PC-3 (cell line): ENCODE measurements around the gene CDA. TPM values are rescaled to one million over a fixed set of nuclear protein-coding genes. Genes with fewer than 3 reads are reported as not detected.

Experiments
- ATAC-seq: fragments of 200-7000 bp; cut with Tn5 transposase; 2 replicates; pipeline ENCODE4 v1.9.1; 2020; ENCODE audit warnings: mild to moderate bottlenecking, moderate library complexity
- BruUV-seq: library from RNA; stranded (reverse); fragments of 400-500 nt; replicated peaks from 2 replicates; lab custom pipeline; 2021; lab: Mats Ljungman, UMichigan
- CTCF ChIA-PET: fragments of 300-600 bp; sonication (Branson Sonifier 250); formaldehyde crosslinking; loops from one replicate; lab custom pipeline; 2022; ENCODE audit warnings: antibody characterized with exemption; lab: Charles Lee
- POLR2A ChIA-PET: fragments of 300-600 bp; sonication (Branson Sonifier 250); formaldehyde crosslinking; loops from one replicate; lab custom pipeline; 2022; ENCODE audit warnings: antibody characterized with exemption; ENCODE audit not compliant: unreplicated experiment; lab: Charles Lee
- DNase-seq: peaks from one replicate; pipeline ENCODE4 v3.0.0-alpha.2; 2015
- H2AFZ ChIP-seq: fragments of 300-600 bp; sonication (generic); 2 replicates; pipeline ENCODE4 v1.6.0; 2016; ENCODE audit warnings: antibody characterized with exemption, low read length
- H3F3A ChIP-seq: fragments of 300-600 bp; sonication (generic); one replicate; pipeline ENCODE4 v1.6.0; 2017; ENCODE audit warnings: antibody characterized with exemption, low read length, control low read depth, mild to moderate bottlenecking; ENCODE audit not compliant: unreplicated experiment
- H3K27ac ChIP-seq: fragments of 300-600 bp; sonication (generic); 2 replicates; pipeline ENCODE4 v1.5.1; 2016; ENCODE audit warnings: mild to moderate bottlenecking, low read length
- H3K27me3 ChIP-seq: fragments of 300-600 bp; sonication (generic); 2 replicates; pipeline ENCODE4 v1.6.1; 2016; ENCODE audit warnings: low read length, mixed read lengths
- H3K36me3 ChIP-seq: fragments of 300-600 bp; sonication (generic); 2 replicates; pipeline ENCODE4 v1.6.1; 2016; ENCODE audit warnings: low read depth, mixed run types, low read length, mixed read lengths
- H3K4me1 ChIP-seq: fragments of 300-600 bp; sonication (generic); 2 replicates; pipeline ENCODE4 v1.5.1; 2016; ENCODE audit warnings: low read length; ENCODE audit not compliant: insufficient read depth
- H3K4me2 ChIP-seq: fragments of 300-600 bp; sonication (generic); 2 replicates; pipeline ENCODE4 v1.6.0; 2016; ENCODE audit warnings: low read length
- H3K4me3 ChIP-seq: fragments of 300-600 bp; sonication (generic); 2 replicates; pipeline ENCODE4 v1.5.1; 2016; ENCODE audit warnings: mild to moderate bottlenecking, low read length, mixed read lengths
- H3K79me2 ChIP-seq: fragments of 300-600 bp; sonication (generic); 2 replicates; pipeline ENCODE4 v1.6.1; 2017; ENCODE audit warnings: low read length, mixed read lengths
- H3K9ac ChIP-seq: fragments of 300-600 bp; sonication (generic); 2 replicates; pipeline ENCODE4 v1.6.0; 2016; ENCODE audit warnings: mild to moderate bottlenecking, low read length
- H3K9me2 ChIP-seq: fragments of 300-600 bp; sonication (generic); replicated peaks from 2 replicates; pipeline ENCODE4 v1.6.1; 2016; ENCODE audit warnings: mixed run types, low read length, mixed read lengths
- H3K9me3 ChIP-seq: fragments of 300-600 bp; sonication (generic); 2 replicates; pipeline ENCODE4 v1.6.1; 2016; ENCODE audit warnings: low read length, mixed read lengths
- H4K20me1 ChIP-seq: fragments of 300-600 bp; sonication (generic); 2 replicates; pipeline ENCODE4 v1.6.1; 2016; ENCODE audit warnings: low read length, mixed read lengths
- EZH2 ChIP-seq: fragments of 300-600 bp; sonication (generic); IDR thresholded peaks from one replicate; pipeline ENCODE4 v1.6.1; 2017; ENCODE audit warnings: antibody characterized with exemption, mild to moderate bottlenecking, low read length; ENCODE audit not compliant: unreplicated experiment
- EZH2phosphoT487 ChIP-seq: fragments of 300-600 bp; sonication (generic); IDR thresholded peaks from 2 replicates; pipeline ENCODE4 v1.6.1; 2018; ENCODE audit warnings: mild to moderate bottlenecking, antibody characterized with exemption, low read length, borderline replicate concordance
- intact Hi-C: fragments of 100-400 bp; cut with micrococcal nuclease; formaldehyde crosslinking; loops from 2 replicates; pipeline ENCODE4 v1.9.0; 2023
- total RNA-seq: library from RNA; depleted of rRNA; stranded (reverse); fragments of >200 nt; gene quantifications from 2 replicates; pipeline ENCODE4 v1.2.3, GENCODE V29; 2014
- TF ChIP-seq, protein P1 (sequence below): fragments of 300-600 bp; sonication (generic); conservative IDR thresholded peaks from 2 replicates; pipeline ENCODE4 v1.5.1; 2017; ENCODE audit warnings: antibody characterized with exemption, low read depth, mild to moderate bottlenecking, low read length

The CDA gene
- total RNA-seq, 1 experiment from 2014 or later, result 36.3 TPM

- Histone ChIP-seq H3K4me3 (no peak overlapping the region), H3K79me2 (no peaks in the 10 kb centered on the region), H3K9me3 (no peaks in the 10 kb centered on the region), H3K9me2 (no peaks in the 10 kb centered on the region), H4K20me1 (no peaks in the 10 kb centered on the region), H3K27me3 (no peaks in the 10 kb centered on the region), H3K4me1 (no peaks in the 10 kb centered on the region), H3K36me3 (peaks cover 49% of the 10 kb centered on the region), H3K4me2 (no peak overlapping the region), H3K9ac (no peak overlapping the region), H3F3A (no peaks in the 10 kb centered on the region), H3K27ac (no peak overlapping the region), H2AFZ (no peak overlapping the region)
- ChIA-PET CTCF (interaction anchor here (0.9 kb wide), 1 partner anchor 14 kb away, joined by 3 read pairs; no protein-coding TSS in a partner anchor), POLR2A (no interaction called here)
- BruUV-seq, result no TSS peak
- DNase-seq (no peak), ATAC-seq (no peak)
- intact Hi-C loops, result no loop called here
- no peak for TF ChIP-seq EZH2phosphoT487
- no peak for TF ChIP-seq EZH2
- TF ChIP-seq, protein P1, sequence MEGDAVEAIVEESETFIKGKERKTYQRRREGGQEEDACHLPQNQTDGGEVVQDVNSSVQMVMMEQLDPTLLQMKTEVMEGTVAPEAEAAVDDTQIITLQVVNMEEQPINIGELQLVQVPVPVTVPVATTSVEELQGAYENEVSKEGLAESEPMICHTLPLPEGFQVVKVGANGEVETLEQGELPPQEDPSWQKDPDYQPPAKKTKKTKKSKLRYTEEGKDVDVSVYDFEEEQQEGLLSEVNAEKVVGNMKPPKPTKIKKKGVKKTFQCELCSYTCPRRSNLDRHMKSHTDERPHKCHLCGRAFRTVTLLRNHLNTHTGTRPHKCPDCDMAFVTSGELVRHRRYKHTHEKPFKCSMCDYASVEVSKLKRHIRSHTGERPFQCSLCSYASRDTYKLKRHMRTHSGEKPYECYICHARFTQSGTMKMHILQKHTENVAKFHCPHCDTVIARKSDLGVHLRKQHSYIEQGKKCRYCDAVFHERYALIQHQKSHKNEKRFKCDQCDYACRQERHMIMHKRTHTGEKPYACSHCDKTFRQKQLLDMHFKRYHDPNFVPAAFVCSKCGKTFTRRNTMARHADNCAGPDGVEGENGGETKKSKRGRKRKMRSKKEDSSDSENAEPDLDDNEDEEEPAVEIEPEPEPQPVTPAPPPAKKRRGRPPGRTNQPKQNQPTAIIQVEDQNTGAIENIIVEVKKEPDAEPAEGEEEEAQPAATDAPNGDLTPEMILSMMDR, result no peak
Observed at GRCh38 chr1:20648438-20648837, 59.5 kb downstream of the CDA start.

- TF ChIP-seq EZH2 (no peak), EZH2phosphoT487 (no peak)
- TF ChIP-seq, protein P1, result no peak
- peaks cover 55% of the 10 kb centered on the region for H3K36me3 ChIP-seq
- BruUV-seq, result no TSS peak
Observed at GRCh38 chr1:20648946-20649345, 60.0 kb downstream of the CDA start.

GRCh38 chr1:20652300-20652699 is 63.4 kb downstream of the CDA start:
- ATAC-seq (no peak), DNase-seq (no peak)
- Histone ChIP-seq H3K79me2 (peaks cover 17% of the 10 kb centered on the region), H3K4me2 (no peak overlapping the region), H3K9me2 (no peaks in the 10 kb centered on the region), H3K27ac (no peak overlapping the region), H3K4me1 (no peaks in the 10 kb centered on the region), H3F3A (no peaks in the 10 kb centered on the region), H3K4me3 (no peak overlapping the region), H3K9ac (no peak overlapping the region), H3K36me3 (peaks cover 74% of the 10 kb centered on the region), H2AFZ (no peak overlapping the region), H3K9me3 (no peaks in the 10 kb centered on the region), H4K20me1 (0 out of 2 replicates have a peak, but pooled peaks cover 5% of the 10 kb centered on the region), H3K27me3 (no peaks in the 10 kb centered on the region)
- TF ChIP-seq EZH2, result no peak
- no peak for TF ChIP-seq EZH2phosphoT487
- TF ChIP-seq, protein P1, result no peak
- ChIA-PET CTCF (no interaction called here), POLR2A (no interaction called here)
- intact Hi-C loops, result no loop called here
- BruUV-seq, result TSS peak; percentile 64

More at GRCh38 chr1:20648946-20649345, 60.0 kb downstream of the CDA start:
- intact Hi-C loops, result no loop called here
- H3K4me3 ChIP-seq, result no peak overlapping the region
- H3K27me3 ChIP-seq, result no peaks in the 10 kb centered on the region
- no peak overlapping the region for H3K4me2 ChIP-seq
- no peaks in the 10 kb centered on the region for H3K9me2 ChIP-seq
- H3K79me2 ChIP-seq, result no peaks in the 10 kb centered on the region
- H3F3A ChIP-seq, result no peaks in the 10 kb centered on the region
- H3K9me3 ChIP-seq, result no peaks in the 10 kb centered on the region
- no peak overlapping the region for H2AFZ ChIP-seq
- H3K4me1 ChIP-seq, result no peaks in the 10 kb centered on the region
- no peak overlapping the region for H3K9ac ChIP-seq
- ChIA-PET CTCF (no interaction called here), POLR2A (no interaction called here)
- H4K20me1 ChIP-seq, result no peaks in the 10 kb centered on the region
- DNase-seq (no peak), ATAC-seq (peak; percentile 9; the same call in 1 of the 2 replicates)
- H3K27ac ChIP-seq, result no peak overlapping the region
